HG03064 (cell line): ENCODE results near the gene FAM13B.
"Not testable (repeated sequence)": the region's sequence is repeated elsewhere in the genome, so short reads cannot be mapped to it uniquely, and the experiment has no call there.

Experiments
- ATAC-seq: cut with Tn5 transposase; IDR thresholded peaks from one replicate; pipeline ENCODE4 v1.9.1; 2021; ENCODE audit warnings: low read depth; ENCODE audit not compliant: unreplicated experiment

The FAM13B gene

DNA sequence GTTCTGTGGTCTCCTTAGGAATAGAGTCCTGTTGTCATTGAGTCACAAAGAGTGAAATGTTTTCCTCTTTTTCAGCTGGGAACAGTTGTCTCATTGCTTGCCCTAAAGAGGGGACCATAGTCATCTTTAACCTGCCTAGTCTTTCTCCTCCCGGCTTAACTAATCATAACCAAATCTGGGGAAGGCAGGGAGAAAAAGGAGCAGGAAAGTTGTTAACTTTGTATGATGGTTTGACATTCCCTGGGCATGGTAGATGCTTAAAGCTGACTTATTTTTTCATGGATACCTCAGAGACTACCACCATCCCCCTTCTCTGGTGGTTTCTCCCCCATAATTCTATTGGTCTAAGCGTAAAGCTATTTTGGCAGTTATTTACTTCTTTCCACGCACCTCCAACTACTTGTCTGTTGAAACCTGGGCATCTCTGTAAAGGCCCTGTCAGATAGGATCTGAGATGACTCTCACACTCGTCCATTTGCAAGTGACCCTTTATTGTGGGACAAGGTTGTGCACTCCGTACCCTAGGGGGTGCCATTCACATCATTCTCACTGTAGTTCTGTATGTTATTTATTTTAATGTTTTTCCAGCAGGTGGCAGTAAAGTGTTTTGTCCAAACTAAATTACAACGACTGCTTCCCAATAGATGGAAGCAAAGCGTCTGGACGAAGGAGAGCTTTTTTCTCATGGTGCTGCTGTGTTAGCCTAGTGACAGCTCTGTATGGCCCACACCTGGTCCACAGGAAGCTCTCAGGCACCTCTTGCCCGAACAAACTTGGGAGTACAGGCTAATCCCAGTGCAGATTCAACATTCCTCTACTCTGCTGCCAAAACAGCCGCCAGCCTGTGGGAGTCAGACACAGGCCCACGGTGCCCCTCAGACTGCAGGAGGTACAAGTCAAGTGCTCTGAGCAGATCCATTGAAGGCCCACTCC lies 3.0 kb upstream of the FAM13B start:
- peak; percentile 33 for ATAC-seq

DNA sequence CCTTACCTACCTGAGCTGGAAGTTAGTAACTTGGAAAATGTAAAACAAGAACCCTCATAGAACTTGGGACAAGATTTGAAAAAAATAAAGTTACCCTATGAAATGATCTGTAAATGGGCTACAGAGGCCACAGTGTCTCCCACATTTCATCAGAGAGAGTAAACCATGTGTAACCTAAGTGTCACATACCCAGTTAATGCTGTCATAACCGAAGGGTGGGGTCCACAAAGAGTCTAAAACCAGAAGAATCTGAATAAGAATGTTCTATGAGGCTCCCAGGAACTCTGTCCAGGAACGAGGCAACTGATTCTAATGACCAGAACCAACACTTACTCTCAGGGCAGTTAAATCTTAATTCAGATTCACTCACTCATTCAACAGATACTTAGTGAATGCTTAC lies 1.0 kb upstream of the FAM13B start:
- ATAC-seq, result no peak

DNA sequence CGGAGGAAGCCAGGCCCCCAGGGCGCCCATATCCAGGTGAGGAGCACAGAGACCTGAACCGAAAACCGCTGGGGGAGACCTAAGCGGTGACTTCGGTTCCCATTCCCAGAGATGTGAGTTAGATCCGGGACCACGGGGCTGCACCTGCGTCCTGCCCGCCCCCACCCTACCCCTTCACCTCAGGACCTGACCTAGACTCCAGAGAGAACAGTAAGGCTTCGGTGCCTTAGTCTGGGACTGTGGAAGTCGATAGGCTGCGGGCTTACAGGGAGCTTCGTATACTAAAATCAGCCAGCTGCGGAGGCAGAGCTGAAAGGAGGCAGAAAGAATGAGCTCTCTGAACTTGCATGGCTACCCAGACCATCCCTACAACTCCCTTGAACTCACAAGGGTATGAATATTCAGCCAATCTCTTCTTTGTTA lies 518 bp upstream of the FAM13B start:
- ATAC-seq, result no peak

DNA sequence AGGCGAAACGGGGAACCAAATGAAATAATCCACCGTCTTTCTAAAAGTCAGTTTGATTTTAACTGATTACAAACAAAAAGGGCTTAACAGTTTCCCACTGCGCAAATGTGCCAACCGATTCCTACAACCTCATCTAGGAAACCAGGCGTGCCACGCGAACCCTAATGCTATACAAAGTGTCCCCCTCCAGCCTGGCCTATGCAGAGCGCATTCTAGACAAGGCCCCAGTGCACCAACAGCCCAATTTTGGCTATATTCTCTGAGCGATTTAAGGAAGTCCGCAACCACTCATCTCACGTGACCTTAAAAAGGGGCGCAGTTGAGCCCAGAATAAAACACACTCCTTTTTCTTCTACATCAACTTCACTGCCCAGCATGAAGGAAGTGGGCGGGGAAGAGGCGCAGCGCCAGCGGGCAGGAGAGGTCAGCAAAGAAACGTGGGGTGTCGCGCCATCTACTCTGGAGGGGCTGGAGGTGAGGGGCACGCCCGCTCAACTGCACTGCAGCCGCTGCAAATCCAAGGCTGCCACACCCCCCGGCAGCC lies 779 bp downstream of the FAM13B start:
- ATAC-seq, result peak; percentile 32

DNA sequence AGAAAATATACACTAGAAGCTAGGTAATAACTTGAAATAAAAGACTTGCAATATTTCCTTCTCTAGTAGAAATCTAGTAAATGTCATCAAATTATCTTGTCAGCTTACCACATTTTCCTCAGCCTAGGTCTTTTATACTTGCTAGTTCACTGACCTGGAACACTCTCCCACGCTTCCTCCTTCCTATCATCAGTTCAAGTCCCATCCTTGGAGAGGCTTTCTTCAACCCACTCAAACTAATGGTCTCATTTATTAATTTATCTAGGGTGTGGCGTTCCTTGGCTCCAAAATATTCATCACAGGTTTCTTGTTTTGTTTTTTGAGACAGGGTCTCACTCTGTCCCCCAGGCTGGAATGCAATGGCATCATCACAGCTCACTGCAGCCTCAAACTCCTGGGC lies 2.9 kb downstream of the FAM13B start:
- no peak for ATAC-seq

DNA sequence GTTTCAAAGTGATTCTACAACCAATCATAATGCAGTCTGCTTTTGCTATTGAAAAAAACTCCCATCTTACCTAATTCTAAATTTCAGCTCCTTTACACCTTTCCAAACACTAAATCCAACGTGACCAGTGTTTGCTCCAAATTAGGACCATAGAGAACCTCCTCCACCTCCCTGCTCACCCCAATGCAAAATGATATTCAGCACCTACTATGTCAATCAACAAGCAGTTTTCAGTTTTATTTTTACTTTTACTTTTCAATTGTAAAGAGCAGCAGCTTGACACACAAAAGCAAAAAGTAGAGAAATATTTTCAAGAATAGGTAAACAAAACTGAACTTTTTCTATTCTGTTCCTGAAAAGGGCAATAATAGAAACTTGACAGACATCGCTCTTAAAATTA lies 3.4 kb downstream of the FAM13B start:
- ATAC-seq, result no peak

DNA sequence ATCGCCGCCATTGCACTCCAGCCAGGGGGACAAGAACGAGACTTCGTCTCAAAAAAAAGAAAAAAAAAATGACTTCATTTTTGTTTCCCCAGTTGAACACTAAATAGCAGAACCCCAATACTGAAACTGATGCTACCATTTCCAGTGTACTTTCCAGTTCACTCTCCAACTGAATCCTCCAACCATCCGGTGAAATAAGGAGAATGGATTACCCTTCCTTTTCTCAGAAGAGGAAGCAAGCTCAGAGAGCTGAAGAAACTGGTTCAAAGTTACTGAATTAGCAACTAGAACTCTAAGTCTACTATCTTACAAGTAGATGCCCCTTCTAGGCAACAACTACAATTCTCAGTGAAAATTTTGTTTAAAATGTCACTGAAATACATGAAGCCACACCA lies 3.9 kb downstream of the FAM13B start:
- ATAC-seq, result no peak

DNA sequence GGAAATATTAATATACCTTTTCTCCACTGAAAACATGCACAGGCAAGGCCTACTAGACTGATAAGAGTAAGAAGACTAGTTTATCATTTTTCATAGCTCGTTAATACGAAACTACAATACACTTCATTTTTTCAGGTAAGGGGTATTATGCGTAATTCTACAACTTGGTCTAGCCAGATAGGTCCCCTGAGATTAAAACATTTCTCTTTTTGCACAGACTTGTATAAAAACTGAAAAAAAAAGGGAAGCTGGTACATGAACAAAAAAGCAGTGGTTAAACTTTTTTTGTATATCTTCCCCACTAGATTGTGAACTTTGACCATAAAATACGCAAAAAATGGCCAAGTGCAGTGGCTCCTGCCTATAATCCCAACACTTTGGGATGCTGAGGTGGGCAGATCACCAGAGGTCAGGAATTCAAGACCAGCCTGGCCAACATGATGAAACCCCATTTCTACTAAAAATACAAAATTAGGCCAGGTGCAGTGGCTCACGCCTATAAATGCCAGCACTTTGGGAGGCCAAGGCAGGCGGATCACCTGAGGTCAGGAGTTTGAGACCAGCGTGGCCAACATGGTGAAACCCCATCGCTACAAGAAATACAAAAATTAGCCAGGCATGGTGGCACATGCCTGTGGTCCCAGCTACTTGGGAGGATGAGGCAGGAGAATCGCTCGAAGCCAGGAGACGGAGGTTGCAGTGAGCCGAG lies 4.5 kb downstream of the FAM13B start:
- ATAC-seq, result not testable (repeated sequence)

DNA sequence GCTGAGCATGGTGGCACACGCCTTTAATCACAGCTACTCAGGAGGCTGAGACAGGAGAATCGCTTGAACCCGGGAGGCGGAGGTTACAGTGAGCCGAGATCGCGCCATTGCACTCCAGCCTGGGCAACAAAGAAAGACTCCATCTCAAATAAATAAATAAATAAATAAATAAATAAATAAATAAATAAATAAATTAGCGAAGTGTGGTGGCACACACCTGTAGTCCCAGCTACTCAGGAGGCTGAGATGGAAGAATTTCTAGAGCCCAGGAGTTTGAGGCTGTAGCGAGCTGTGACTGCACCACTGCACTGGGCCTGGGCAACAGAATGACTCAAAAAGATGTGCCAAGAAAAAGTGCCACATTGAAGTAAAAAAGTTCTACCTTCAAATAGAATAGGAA lies 6.1 kb downstream of the FAM13B start:
- not testable (repeated sequence) for ATAC-seq

DNA sequence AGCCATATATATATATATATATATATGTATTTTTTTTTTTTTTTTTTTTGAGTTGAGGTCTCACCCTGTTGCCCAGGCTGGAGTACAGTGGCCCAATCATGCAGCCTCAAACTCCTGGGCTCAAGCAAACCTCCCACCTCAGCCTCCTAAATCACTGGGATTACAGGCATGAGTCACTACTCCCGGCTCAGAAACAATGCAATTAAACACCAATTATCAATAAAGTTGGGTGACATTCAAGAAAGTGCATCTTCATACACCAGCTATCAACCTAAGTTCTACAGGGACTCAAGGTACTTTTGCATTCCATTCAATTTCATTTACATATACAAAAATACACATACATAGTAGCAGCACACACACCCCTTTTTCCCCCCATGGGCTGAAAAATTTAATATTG lies 7.6 kb downstream of the FAM13B start:
- no peak for ATAC-seq

DNA sequence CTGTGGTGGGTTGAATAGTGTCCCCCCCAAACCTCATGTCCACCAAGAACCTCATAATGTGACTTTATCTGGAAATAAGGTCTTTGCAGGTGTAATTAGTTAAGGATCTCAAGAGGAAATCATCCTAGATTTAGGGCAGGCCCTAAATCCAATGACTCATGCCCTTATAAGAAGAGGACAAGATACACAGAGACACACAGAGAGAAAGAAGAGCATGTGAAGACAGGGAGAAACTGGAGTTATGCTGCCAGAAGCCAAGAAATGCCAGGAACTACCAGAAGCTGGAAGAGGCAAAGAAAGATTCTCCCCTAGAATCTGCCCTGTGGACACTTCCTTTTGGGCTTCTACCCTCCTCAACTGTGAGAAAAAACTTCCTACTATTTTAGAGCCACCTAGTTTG lies 8.8 kb downstream of the FAM13B start:
- no peak for ATAC-seq

DNA sequence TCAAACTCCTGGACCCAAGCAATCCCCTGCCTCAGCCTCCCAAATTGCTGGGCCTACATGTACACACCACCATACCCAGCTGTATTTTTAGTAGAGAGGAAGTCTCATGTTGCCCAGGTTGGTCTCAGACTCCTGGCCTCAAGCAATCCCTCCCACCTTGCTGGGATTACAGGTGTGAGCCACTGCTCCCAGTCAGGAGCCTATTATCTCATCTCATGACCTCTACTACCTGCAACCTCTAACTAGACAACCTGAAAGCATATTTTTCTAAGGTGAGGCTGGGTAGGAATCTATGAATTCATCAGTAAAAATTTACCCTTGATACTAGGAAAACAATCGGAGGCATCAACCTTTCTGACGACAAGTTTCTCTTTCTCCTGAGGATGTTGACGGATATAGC lies 10.0 kb downstream of the FAM13B start:
- ATAC-seq, result no peak

DNA sequence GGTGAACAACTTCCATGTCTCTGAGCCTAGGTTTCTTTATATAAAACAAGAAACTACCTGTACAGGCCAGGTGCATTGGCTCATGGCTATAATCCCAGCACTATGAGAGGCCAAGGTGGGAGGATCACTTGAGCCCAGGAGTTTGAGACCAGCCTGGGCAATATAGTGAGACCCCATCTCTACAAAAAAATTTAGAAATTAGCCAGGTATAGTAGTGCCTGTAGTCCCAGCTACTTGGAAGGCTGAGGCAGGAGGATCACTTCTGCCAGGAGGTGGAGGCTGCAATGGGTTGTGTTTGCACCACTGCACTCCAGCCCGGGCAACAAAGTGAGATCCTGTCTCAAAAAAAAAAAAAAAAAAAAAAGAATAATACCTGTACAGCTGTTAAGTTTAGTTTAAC lies 11.1 kb downstream of the FAM13B start:
- no peak for ATAC-seq

DNA sequence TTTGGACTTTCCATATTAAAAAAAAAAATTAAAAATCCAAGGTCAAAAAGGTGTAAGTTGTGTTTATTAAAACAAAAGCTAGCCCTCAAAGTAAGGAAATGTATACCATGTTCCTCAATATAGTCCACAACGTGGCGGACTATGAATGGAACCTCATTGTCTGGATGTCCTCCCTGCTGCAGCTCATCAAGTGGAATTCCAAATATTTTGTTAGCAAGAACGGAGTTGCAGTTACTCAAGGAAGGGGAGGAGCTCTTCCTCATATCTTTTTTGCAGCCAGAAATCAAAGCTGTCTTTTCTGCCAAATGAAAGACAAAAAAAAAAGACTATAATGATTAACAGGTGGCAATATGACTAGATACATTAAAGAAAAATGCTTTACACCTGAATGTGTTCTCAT lies 14.0 kb downstream of the FAM13B start:
- ATAC-seq, result no peak

DNA sequence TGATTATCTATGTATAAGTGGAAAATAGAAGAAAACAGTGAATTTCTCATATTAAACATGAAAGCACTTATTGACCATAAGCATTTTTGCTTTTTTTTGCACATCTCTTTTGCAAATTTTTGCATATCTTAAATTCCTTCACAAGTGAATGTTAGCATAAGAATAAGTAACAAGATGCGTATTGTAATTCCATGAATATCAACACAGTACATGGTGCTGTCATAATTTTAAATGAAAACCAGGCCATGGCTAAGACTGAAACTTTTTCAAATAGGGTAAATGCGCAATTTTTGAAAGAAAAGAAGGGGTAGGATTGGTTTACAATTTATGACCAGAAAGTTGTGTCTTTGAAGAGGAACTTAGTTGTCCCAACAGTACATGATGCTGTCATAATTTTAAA lies 17.0 kb downstream of the FAM13B start:
- ATAC-seq, result no peak

DNA sequence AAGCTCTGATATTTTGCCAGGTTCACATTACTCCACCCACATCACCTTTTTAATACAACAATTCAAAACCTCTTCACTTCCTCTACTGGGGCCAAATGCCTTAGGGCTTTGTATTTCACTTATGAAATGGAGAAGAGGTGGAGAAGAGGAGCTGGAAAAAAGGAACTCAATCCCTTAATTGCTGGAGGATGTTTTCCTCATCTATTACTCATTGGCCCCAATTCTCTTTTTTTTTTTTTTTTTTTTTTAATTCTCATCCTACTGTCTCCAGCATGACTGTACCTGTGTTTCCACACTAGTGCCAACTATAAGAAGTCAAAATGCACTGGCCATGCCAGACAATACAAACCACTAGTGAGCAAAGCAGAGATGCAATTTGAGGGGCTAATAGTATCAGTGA lies 20.9 kb downstream of the FAM13B start:
- no peak for ATAC-seq

DNA sequence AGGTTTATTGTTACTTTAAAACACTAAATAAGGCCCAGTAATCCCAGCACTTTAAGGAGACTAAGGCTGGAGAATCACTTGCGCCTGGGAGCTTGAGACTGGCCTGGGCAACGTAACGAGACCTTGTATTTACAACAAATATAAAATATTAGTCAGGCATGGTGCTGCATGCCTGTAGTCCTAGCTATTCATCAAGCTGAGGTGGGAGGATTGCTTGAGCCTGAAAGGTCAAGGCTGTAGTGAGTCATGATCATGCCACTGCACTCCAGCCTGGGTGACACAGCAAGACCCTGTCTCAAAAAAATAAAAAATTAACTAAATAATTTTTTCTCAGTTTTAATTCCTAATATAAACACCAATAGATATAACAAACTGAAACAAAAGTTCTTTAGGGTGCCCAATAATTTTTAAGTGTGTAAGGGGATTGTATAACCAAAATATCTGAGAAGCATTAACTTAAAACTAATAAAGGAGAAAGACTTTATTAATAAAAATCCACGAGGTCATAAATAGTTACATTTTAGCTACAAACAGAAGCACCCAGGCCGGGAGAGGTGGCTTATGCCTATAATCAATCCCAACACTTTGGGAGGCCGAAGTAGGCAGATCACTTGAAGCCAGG lies 32.7 kb downstream of the FAM13B start:
- ATAC-seq, result no peak

DNA sequence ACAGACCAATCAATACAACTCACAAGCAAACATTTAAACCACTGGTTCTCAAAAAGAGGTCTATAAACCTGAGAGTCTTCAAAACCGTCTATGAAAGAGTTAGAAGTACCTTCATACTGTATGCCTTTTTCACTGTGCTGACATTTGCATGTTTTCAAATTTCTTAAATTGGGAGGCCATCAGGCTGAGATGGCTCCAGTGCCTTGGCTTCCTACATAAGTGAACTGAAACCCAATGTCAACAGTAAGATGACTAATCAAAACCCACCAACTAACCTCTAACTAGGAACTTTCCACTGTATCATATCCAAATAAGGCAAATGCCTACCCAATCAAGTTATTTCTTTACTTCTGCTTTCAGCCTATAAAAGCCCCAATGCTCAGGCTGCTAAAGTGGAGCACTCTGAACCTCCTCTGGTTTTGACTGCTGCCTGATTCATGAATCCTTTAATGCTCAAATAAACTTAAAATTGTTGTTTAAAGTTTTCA lies 35.1 kb downstream of the FAM13B start:
- ATAC-seq, result no peak

DNA sequence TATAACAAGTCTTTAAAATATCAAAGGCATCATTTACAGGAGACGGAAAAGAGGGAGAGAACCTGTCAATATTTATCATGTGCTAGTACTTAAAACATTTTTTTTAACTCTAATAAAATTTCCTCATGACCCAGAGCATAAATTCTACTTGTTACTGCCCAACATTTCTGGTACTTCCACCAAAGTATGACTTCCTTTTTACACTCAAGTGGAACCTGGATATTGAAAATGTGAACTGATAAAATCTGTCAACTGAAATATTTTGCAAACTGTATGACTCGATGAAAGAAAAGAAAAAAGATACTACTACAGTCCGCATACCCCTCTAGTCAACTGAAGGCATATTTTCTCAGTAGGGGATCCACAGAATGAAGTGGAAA lies 37.1 kb downstream of the FAM13B start:
- no peak for ATAC-seq

DNA sequence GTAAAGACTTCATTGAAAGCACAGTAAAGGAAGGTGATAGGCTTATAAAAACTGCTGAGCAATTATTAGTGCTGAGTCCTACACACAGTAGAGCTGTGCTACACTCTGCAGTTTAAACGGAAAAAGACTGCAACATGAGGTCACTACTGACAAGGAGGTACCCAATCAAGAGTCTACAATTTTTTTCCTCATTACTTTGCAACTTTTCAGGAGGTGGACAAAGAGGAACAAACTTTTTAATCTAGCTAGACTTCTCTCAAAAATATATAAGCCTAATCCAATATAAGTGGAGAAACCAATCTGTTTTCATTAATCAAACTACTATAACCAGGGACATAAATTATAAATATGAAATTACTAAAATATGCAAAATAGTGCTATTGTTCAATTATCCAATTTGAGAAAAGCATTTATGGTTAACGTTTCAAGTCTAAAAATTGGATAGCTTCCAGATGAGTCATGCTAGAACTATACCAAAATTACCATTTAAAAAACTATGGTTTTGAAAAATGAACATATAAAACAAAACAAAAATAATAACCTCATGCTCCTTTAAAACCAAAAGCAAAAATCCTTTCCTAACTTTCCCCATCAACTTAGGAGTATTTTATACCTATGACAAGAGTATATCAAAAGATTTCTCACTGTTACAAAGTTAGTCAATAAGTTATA lies 37.7 kb downstream of the FAM13B start:
- no peak for ATAC-seq

DNA sequence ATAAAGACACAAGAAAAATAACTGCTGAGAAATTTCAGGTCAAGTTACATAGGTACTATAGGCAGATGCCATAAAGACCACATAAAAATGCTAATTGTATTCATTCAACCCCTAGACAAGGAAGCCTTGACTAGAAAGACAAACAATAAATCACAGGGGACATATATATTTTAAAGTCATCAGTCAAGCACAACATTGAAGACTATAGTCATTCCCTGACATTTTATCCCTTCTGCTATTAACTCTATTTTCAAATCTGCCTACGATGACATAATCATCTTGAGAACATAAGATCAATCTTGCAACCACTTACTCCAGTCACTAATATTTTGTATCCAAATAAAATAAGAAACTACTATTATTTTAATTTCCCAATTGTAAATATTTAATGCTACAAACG lies 38.3 kb downstream of the FAM13B start:
- no peak for ATAC-seq
